Kidney (tissue), 14 donors: ENCODE results near the gene SH3RF1. TPM values are rescaled to one million over a fixed set of nuclear protein-coding genes. Genes with fewer than 3 reads are reported as not detected.

Experiments used
- DNase-seq, 5 donors: peaks; one replicate each; pipeline ENCODE4 v3.0.0-alpha.2; 2013 to 2020
- FAIRE-seq: peaks from 2 replicates; lab custom pipeline; 2012; peaks lifted over from hg19 to GRCh38; lab: Jason Lieb, UNC
- H3K27ac ChIP-seq, 2 donors: one replicate each; pipeline ENCODE4 v1.7.0; 2013; ENCODE audit warnings: low read depth in 2 of 2, low read length in 2 of 2, inconsistent platforms in 1 of 2
- H3K27me3 ChIP-seq: one replicate; pipeline ENCODE4 v1.7.1; 2013; ENCODE audit warnings: low read length, inconsistent platforms; ENCODE audit not compliant: control insufficient read depth, insufficient read depth
- H3K36me3 ChIP-seq, 3 donors: one replicate each; pipeline versions ENCODE4 v1.7.0 to v1.7.1; 2013; ENCODE audit warnings: low read length in 3 of 3, control low read depth in 1 of 3, inconsistent platforms in 1 of 3; ENCODE audit not compliant: insufficient read depth in 3 of 3, control insufficient read depth in 2 of 3
- H3K4me1 ChIP-seq, 3 donors: one replicate each; pipeline versions ENCODE4 v1.7.0 to v1.7.1; 2013; ENCODE audit warnings: low read length in 3 of 3, inconsistent platforms in 1 of 3, low read depth in 1 of 3; ENCODE audit not compliant: control insufficient read depth in 2 of 3, insufficient read depth in 2 of 3
- H3K4me3 ChIP-seq, 3 donors: one replicate each; pipeline versions ENCODE4 v1.7.0 to v1.8.1; 2013; ENCODE audit warnings: low read length in 3 of 3, control low read depth in 1 of 3, inconsistent platforms in 1 of 3
- H3K9ac ChIP-seq, 3 donors: one replicate each; pipeline versions ENCODE4 v1.7.0 to v1.7.1; 2013; ENCODE audit warnings: low read length in 3 of 3, control low read depth in 1 of 3, inconsistent platforms in 1 of 3
- H3K9me3 ChIP-seq, 3 donors: one replicate each; pipeline versions ENCODE4 v1.7.0 to v1.7.1; 2013; ENCODE audit warnings: low read length in 3 of 3, control low read depth in 1 of 3, inconsistent platforms in 1 of 3; ENCODE audit not compliant: control insufficient read depth in 2 of 3, insufficient read depth in 1 of 3
- CTCF ChIP-seq: IDR thresholded peaks from 3 replicates; pipeline ENCODE4 v1.5.1; 2012; ENCODE audit warnings: mild to moderate bottlenecking, moderate library complexity, borderline replicate concordance; ENCODE audit not compliant: insufficient read depth; ENCODE audit errors: extremely low read depth
- intact Hi-C: fragments of 100-400 bp; cut with DNase I; formaldehyde crosslinking; loops from one replicate; pipeline ENCODE4 v1.11.1; 2022
- polyA plus RNA-seq: library from polyadenylated mRNA; stranded (reverse); fragments of 350-450 nt; fragmentation: Illumina TruSeq; extraction: RNeasy Lipid Tissue Mini Kit (QIAGEN cat#74804); gene quantifications from one replicate; pipeline ENCODE4 v1.2.3, GENCODE V29; 2014; ENCODE audit warnings: low read depth, low replicate concordance; ENCODE audit not compliant: insufficient read depth
- total RNA-seq: library from RNA; stranded (reverse); fragmentation: NEBNext Ultra II Directional; extraction: Animal tissue kit (Norgen Biotek cat#: 25700); gene quantifications from one replicate; pipeline ENCODE4 v1.2.1, GENCODE V29; 2021
- donor health status: control.
- donor health status: control.
- donor health status: control.
- donor health status: control.
- donor health status: control.
- donor health status: DM: yes; HTN: yes; CAD: no.
- donor health status: Normal renal cell carcinoma (clear cell type).

Gene SH3RF1
- total and polyA plus RNA-seq, 2 donors from 2014 or later: 8.2 to 35.7 TPM

DNA sequence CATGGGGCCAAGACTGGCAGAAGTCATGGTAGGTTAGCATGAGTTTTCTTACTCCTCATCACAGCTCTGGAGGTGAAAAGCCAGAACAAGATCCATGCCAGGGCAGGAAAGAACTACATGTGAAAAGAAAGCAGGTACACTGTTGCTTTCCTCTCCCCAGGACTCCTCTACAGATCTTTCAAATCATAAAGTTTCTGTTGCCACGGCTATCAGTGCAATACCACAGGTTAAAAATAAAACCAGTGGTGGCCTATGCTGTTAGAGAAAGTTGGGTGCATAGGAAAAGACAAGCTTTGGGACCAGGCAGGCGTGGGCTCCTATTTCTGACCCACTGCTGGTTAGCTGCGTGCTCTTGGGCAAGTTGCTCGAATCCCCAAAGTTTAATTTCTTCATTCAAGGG, 81.4 kb downstream of the SH3RF1 start:
- Histone ChIP-seq H3K4me3 (no peak overlapping the region), H3K9me3 (no peaks in the 10 kb centered on the region), H3K36me3 (no peaks in the 10 kb centered on the region), H3K27ac (no peak overlapping the region), H3K27me3 (no peaks in the 10 kb centered on the region), H3K4me1 (peaks cover 2 to 13% (median 9%) of the 10 kb centered on the region in 3 donors), H3K9ac (no peak overlapping the region)
- intact Hi-C loops: no loop called here
- no peak for DNase-seq
- FAIRE-seq: no peak
- TF ChIP-seq CTCF: no peak

DNA sequence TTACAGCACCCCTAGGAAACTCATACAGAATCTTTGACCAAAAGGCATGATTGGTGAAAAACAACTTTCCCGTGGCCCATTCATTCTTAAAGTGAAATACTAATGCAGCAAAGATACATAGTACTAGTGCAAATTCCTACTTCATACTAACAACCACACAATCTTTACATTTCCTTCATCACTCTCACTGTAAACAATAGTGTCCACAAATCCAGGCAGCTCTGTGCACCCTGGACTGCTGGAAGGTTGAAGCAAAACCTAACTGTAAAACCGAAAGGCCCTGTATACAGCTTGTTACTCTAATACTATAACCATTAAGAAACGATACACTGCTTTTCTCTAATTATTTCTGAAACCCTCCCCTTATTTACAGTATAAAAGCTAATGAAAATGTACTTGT, 82.6 kb downstream of the SH3RF1 start:
- H3K4me1 ChIP-seq: peaks cover 4 to 17% (median 9%) of the 10 kb centered on the region in 3 donors
- H3K9me3 ChIP-seq: no peaks in the 10 kb centered on the region
- no peak for FAIRE-seq
- H3K4me3 ChIP-seq: no peak overlapping the region
- H3K36me3 ChIP-seq: no peaks in the 10 kb centered on the region
- H3K9ac ChIP-seq: no peak overlapping the region
- TF ChIP-seq CTCF: no peak
- H3K27me3 ChIP-seq: no peaks in the 10 kb centered on the region
- DNase-seq: no peak
- H3K27ac ChIP-seq: no peak overlapping the region
- intact Hi-C loops: no loop called here

- peak overlapping the region in 1 of 2 donors; percentile 10 for H3K27ac ChIP-seq
- H3K36me3 ChIP-seq: no peaks in the 10 kb centered on the region
- no peaks in the 10 kb centered on the region for H3K27me3 ChIP-seq
- TF ChIP-seq CTCF: no peak
- intact Hi-C loops: no loop called here
- no peaks in the 10 kb centered on the region for H3K9me3 ChIP-seq
- FAIRE-seq: no peak
- peaks cover 6 to 17% (median 9%) of the 10 kb centered on the region in 3 donors for H3K4me1 ChIP-seq
- H3K9ac ChIP-seq: no peak overlapping the region
- H3K4me3 ChIP-seq: no peak overlapping the region
- DNase-seq: peak in 1 of 5 donors; percentile 28
Observed at GRCh38 chr4:169185133-169185956, 85.4 kb downstream of the SH3RF1 start.

GRCh38 chr4:169184686-169185085, 86.1 kb downstream of the SH3RF1 start:
- H3K4me3 ChIP-seq: no peak overlapping the region
- no peak for FAIRE-seq
- H3K27me3 ChIP-seq: no peaks in the 10 kb centered on the region
- intact Hi-C loops: no loop called here
- no peak for TF ChIP-seq CTCF
- H3K36me3 ChIP-seq: no peaks in the 10 kb centered on the region
- no peak overlapping the region for H3K9ac ChIP-seq
- H3K9me3 ChIP-seq: no peaks in the 10 kb centered on the region
- peaks cover 9 to 17% (median 9%) of the 10 kb centered on the region in 3 donors for H3K4me1 ChIP-seq
- DNase-seq: no peak
- no peak overlapping the region for H3K27ac ChIP-seq
